ENCODE results near the gene ABCA2. TPM values are rescaled to one million over a fixed set of nuclear protein-coding genes. Genes with fewer than 3 reads are reported as not detected.

The ABCA2 gene, protein sequence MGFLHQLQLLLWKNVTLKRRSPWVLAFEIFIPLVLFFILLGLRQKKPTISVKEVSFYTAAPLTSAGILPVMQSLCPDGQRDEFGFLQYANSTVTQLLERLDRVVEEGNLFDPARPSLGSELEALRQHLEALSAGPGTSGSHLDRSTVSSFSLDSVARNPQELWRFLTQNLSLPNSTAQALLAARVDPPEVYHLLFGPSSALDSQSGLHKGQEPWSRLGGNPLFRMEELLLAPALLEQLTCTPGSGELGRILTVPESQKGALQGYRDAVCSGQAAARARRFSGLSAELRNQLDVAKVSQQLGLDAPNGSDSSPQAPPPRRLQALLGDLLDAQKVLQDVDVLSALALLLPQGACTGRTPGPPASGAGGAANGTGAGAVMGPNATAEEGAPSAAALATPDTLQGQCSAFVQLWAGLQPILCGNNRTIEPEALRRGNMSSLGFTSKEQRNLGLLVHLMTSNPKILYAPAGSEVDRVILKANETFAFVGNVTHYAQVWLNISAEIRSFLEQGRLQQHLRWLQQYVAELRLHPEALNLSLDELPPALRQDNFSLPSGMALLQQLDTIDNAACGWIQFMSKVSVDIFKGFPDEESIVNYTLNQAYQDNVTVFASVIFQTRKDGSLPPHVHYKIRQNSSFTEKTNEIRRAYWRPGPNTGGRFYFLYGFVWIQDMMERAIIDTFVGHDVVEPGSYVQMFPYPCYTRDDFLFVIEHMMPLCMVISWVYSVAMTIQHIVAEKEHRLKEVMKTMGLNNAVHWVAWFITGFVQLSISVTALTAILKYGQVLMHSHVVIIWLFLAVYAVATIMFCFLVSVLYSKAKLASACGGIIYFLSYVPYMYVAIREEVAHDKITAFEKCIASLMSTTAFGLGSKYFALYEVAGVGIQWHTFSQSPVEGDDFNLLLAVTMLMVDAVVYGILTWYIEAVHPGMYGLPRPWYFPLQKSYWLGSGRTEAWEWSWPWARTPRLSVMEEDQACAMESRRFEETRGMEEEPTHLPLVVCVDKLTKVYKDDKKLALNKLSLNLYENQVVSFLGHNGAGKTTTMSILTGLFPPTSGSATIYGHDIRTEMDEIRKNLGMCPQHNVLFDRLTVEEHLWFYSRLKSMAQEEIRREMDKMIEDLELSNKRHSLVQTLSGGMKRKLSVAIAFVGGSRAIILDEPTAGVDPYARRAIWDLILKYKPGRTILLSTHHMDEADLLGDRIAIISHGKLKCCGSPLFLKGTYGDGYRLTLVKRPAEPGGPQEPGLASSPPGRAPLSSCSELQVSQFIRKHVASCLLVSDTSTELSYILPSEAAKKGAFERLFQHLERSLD (N-terminal part only)
- 1.2 and 2.2 TPM in 2 replicates for total RNA-seq (2014; rRNA removed; shearing (Covaris generic))

DNA sequence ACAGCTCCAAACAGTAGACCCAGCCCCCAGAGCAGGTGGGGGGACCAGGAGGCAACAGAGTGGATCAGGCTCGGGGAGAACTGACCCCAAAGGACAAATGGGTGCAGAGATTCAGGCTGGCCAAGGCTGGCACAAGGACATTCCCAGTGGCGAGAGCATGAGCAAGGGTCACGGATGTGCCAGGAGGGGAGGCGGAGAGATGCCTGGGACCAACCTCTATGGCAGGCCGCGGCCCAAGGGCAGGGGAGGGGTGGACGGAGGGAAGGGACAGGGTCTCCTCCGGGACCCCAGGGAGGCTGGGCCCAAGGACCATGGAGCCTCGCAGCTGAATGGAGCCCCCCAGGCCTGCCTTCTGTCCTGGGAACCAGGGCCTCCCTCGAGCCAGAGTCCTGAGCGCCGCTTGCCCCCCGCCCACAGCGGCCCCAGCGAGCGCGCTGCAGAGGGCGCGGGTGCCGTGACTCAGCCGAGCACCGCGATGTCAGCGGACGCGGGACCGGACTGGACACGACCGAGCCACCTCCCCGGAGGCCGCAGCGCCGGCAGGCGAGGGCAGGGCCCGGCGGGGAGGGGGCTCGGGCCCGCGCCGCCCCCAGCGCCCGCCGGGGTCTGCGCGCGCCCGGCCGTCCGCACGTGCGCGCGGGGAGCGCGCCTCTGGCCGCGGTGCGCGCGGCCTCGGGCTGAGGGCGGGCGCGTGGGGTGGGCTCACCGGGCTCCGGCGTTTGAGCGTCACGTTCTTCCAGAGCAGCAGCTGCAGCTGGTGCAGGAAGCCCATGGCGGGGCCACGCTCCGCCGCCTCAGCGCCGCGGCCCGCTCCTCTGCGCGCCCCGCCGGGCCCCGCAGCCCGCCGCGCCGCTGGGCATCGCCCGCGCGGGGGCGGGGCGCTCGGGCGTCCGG lies at the start of gene ABCA2:
Gene ABCA2 (minus strand): TSS at position 869 of the 894 bp plus-strand sequence. CDS start 97 bp downstream, at position 772.
- DNase-seq (ENCODE audit: low read depth) = peak; percentile 41

DNA sequence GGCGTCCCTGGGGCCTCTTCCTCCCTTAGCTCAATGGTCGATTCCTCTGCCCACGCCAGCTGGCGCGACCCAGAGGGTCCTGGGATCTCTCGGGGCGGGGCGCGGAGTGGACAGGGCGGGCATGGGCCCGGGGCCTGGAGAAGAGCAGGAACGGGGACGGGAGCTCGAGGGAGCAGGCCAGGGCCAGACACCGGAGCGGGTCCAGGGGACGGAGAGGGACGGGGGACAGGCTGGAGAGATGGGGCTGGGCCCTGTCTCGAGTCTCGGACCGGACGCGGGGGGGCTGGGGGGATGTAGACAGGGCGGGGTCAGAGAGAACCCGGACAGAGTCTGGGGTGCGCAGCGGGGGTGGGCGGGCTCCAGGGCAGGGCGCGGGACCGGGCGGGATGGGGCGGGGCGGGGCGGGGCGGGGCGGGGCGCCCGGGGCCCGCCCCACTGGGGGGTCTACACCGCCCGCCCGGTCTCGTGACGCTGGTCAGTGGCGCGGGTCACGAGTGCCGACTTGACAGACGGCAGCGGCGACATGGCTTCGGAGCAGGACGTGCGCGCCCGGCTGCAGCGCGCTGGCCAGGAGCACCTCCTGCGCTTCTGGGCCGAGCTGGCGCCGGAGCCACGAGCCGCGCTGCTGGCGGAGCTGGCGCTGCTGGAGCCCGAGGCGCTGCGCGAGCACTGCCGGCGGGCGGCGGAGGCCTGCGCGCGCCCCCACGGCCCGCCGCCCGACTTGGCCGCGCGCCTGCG lies 49.1 kb upstream of the ABCA2 start, which contains the start of gene UAP1L1:
Gene UAP1L1 (plus strand): TSS at position 508 of the 738 bp plus-strand sequence. CDS start 16 bp downstream, at position 524.
- DNase-seq (ENCODE audit: low read depth) = peak; percentile 76

DNA sequence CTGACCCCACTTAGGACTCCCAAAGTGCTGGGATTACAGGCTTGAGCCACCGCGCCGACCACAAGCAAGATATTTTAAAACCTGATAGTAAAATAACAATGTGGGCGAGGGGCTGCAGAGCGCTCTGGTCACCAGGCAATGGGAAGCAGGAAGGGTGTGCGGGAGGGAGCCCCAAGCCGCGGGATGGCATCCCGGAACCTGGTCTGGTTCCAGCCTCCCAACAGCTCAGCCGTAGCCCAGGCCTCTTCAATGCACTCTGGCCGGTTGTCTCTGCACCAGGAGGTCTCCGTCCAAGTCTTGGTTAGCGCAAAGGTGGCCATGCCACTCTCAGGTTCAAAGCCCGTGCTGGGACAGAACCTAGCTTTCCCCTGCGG lies 48.6 kb upstream of the ABCA2 start:
- no peak for DNase-seq (ENCODE audit: low read depth)

DNA sequence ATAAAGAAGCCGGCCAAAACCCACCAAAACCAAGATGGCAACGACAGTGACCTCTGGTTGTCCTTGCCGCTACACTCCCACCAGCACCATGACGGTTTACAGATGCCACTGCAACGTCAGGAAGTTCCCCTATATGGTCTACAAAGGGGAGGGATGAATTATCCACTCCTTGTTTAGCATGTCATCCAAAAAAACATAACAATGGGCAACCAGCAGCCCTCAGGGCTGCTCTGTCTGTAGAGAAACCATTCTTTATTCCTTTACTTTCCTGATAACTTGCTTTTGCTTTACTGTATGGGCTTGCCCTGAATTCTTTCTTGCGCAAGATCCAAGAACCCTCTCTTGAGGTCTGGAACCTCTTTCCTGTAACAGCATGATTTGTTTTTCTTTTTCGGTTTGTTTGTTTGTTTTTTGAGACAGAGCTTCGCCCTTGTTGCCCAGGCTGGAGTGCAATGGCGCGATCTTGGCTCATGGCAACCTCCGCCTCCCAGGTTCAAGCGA lies 47.3 kb upstream of the ABCA2 start:
- DNase-seq (ENCODE audit: low read depth) = no peak

DNA sequence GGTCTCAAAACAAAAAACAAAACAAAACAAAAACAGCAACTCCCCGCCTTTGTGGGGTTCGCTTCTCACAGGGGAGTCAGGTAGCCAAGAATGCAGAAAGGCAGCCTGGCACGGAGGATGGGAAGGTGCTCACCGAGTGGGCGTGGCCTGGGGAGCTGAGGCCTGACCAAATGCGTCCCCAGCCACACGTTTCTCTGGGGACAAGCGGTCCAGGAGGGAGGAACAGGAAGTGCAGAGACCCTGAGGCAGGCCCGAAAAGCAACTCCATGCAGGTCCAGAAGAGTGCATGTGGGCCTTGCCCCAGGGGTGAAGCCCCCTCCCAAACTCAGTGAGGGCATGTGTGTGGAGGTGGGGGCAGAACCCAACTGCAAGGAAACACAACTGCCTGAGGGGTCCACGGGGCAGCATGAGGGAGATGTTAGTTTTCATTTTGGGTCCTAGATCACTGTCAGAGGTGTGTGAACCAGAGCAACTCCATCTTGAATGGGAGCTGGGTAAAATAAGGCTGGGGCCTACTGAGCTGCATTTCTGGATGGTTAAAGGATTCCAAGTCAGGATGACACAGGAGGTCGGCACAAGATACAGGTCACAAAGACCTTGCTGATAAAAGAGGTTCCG lies 46.7 kb upstream of the ABCA2 start:
- DNase-seq (ENCODE audit: low read depth) = no peak

DNA sequence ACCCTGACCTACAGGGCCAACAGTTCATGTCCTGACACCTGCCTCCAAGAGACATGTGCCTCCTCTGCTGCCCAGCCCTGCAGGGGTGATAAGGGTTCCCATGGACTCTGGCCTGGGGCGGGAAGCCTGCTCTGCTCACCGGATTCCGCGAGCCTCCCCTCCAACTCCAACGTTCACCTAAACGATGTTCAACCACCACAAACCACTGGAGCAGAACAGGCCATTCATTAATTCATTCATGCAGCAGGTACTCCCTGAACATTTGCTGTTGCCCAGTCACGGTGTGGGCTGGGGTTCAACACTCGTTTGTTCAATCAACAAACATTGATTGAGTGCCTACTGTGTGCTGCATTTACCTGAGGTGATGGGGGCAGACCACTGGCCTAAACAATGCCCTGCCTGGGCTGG lies 46.0 kb upstream of the ABCA2 start:
- no peak for DNase-seq (ENCODE audit: low read depth)

DNA sequence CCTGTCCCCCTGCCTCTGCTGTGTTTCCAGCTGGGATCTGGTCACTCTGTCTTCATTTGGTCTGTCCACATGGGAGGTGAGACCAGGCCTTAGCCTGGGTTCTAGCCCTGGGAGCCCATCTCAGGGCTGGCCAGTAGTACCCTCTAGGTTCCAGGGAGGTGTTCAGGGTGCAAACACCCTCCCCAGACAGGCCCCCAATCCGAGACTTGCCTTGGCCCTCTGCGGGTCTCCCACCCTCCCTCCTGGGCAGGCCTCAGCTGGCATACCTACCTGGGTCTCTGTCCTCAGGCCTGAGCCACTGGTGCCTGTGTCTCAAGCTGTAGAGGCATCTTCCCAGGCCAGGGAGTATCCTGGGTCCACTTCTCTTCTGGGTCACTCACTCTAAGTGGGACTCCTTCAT lies 43.2 kb upstream of the ABCA2 start:
- DNase-seq (ENCODE audit: low read depth) = no peak

DNA sequence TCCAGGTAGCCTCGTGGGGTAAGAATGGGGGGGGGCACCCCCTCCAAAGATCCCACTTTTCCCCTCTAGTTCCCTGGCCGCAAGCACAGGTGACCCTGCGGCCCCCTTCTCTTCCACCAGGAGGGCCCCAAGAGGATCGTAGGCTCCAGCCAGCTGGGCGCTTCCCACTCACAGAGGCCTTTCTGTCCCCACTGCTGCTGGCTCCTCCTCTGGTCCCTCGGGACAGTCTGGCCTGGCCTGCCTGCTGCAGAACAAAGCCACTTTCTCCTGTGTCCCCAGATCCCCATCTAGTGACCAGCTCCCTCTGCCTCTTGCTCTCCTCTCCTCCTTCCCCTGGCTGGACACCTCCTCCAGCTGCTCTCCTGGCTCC lies 42.9 kb upstream of the ABCA2 start:
- no peak for DNase-seq (ENCODE audit: low read depth)

DNA sequence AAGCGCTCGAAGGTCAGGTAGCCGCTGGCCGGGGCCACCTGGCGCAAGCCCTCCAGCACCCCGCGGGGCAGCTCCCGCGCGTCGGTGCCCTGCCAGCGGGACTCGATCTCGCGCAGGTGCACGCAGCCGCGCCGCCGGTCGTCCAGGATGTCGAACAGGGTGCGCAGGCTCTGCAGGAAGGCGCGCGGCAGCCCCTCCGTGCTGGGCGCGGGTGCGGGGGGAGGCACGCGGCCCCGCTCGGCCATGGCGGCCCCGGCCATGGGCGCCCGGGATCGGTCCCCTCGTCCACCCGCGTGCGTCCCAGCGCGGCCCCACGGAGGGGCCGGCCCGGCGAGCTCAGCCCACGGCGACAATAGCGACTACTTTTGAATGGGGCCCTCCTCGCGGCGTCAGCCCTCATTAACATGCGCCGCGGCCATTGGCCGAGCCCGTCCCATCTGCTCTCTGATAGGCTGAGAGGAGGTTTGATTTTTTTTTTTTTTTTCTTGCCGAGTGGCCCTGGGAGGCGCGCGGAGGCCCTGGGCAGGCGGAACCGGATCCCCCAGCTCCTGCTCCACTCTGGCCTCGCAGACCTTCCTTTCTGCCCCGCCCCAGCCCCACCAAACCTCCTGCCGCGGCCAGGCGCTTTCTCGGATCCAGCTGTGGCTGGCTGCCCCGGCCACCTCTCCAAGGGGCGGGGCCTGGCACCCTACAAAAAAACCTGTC lies 42.3 kb upstream of the ABCA2 start, which contains the start of gene SAPCD2:
Gene SAPCD2 (minus strand): TSS at position 357 of the 705 bp plus-strand sequence. CDS start 97 bp downstream, at position 260.
- peak; percentile 97 for DNase-seq (ENCODE audit: low read depth)

DNA sequence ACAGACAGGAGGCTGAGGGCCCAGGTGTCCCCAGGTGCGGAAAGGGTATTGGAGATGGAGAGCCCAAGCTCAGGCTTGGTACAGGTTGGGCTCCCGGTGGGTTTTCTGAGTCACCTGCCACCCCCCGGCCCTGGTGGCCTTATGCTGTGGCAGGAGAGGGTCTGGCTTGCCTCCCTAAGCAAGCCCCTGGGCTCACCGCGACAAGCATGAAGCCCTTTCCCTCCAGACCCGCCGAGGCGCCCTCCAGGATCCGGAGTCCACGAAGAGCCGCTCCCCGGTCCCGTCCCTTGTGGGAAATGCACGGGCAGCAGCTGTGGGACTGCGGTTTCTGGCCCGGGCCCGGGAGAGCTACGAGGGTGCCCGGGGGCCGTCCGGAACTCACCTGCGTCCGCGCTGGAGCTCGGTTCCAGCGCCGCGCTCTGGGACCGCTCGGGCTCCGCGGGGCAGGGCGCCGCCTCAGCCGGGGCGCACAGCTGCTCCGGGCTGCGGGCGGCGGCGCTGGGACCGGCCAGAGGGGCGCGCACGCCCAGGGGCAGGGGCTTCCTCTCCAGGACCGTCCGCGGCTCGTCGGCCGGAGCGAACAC lies 41.6 kb upstream of the ABCA2 start:
- no peak for DNase-seq (ENCODE audit: low read depth)

DNA sequence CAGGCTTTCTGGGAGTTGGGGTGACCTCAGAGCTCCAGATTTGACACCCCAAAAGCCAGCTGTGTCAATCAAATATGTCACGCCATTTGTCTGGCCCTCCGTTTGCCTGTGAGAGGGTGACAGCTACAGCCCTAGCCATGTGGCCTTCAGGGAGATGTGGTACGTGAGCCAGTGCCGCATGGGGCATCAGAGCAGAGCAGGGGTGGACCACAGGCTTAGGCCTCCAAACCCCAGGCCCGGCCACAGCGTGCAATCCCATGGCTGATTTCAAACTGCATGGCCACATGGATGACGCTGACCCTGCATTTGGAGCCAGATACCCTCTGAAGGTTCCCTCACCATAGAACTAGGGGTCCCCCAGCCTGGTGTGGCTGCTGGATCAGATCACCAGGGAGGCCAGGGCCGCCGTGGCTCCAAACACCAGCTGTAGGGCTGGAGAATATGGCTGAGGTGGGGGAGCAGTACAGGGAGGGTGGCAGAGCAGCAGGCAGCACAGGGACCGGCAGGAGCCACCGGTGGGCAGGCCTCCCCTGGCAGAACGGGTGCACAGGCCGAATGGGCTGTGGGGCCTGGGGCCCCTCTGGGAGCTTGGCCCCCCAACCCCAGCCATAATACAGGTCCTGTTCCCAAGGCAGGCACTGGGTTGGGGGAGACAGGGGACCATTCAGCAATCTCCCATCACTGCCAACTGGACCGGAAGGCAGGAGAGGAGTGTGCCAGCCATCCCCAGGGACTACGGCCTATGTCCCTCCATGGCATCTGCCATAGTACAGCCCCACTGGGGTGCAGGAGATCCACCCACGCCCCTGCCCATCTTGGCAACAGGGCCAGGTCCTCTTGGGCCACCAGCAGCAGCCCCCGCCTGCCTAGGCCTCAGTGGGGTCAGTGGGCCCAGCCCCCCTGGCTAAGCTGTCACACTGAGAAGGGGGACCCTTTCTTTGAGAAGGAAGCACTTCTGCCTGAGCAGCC lies 40.8 kb upstream of the ABCA2 start:
- no peak for DNase-seq (ENCODE audit: low read depth)

DNA sequence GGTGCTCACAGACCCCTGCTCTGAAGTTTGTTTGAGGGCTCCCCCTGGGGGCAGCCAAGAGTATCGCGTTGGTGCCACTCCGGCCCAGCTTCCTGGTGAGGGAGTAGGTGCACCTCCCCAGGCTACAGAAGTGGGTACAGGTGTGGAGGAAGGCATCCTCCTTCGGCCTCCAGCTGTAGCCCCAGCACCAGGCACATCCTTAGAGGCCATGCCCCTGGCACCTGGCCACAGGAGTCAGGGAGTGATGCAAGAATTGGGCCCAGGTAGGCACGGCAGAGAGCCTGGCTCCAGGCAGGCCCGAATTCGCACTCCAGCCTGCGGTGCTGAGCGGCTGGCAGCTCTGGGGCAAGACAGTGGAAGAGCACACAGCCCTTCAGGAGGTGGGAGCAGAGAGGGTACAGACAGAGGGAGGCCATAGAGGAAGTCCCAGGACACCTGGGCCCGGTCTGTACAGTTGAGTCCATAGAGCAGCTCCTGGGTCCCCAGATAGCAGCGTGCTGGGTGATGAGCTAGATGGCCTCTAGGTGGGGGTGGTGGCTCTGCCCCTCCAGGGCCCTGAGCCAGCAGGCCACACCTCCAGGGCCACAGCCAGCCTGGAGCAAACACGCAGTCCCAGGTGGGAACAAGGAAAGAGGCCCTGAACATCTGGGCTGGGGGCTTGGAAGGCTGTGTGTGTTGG lies 40.0 kb upstream of the ABCA2 start:
- peak; percentile 82 for DNase-seq (ENCODE audit: low read depth)

DNA sequence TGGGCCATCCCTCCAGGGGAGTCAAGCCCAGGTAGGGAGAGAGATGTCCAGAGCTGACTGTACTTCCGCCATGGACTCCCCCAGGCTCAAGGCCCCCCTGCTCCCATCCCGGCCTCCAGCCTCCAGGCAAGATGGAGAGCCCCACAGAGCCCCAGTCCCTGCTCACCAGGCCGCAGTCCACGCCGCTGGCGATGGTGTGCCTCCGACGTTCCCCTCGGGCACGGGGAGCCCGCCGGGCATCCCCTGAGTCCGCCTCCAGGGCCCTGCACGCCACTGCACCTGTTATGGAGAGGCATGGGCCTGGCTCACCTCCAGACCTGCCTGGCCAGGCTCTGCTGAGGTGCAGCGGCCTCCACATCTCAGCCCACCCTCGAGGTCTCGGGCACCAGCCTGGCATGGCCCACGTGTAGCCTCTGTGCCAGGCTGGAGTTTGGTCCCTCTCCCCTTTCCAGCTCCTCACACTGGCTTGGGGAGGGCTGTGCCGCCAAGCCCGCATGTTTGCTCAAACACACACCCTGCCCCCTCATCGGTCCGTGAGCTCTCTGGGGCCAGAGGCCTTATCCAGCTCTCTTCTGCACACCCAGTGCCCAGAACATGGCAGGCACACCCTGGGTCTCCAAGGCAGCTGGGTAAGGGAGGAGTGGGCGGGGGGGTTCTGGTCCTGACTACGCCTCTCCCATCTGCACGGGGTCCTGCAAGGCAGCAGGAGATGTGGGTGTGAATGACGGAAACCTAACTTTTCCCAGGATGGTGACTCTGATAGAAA lies 38.2 kb upstream of the ABCA2 start:
- no peak for DNase-seq (ENCODE audit: low read depth)

DNA sequence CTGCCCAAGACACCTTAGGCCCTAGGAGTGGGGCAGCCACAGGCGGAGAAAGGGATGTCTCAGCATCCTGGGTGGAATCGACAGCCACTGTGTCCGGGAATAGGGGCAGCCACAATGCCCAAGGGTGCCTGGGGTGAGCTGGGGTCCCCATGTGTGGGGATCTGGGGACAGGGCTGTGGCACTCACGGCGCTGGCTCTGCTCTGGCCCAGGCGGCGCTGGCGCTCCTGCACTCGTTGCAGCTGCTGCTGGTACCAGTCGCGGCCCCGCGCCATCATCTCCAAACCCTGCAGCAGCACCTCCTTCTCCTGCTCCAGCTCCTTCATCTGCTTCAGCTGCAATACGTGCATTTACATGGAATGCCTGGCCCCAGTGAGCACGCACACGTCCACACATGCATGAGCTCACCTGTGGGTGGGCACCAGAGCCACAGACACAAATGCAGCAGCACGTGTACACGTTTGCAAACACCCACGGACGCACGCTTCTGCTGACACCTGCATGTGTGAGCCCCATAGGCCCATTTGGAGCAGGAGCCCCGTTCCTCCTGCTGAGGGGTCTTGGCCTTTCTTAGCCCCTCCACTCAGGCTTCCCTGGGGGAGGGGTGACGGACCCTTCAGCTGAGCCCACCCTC lies 37.4 kb upstream of the ABCA2 start:
- DNase-seq (ENCODE audit: low read depth) = no peak

DNA sequence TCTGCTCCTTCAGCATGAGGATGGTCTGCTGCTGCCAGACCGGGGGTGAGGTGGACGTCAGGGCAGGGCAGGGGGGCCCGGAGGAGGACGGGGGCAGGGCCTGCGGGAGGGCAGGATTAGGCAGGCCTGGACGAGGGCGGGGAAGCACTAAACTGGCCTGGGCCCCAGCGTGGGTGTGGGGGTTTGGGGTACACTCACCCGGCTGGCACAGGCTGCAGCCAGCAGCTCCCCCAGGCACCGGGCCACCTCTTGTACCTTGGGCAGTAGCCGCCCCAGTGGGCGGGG lies 36.8 kb upstream of the ABCA2 start:
- no peak for DNase-seq (ENCODE audit: low read depth)
